Frontal cortex (tissue), 4 donors: ENCODE results near the gene APOL2. TPM values are rescaled to one million over a fixed set of nuclear protein-coding genes. Genes with fewer than 3 reads are reported as not detected.
"Not testable (repeated sequence)": the region's sequence is repeated elsewhere in the genome, so short reads cannot be mapped to it uniquely, and the experiment has no call there.

Experiments used
- DNase-seq, 2 donors: peaks; one replicate each; pipeline ENCODE4 v3.0.0; 2012; ENCODE audit warnings: low spot score in 2 of 2
- FAIRE-seq: peaks from 2 replicates; lab custom pipeline; 2012; peaks lifted over from hg19 to GRCh38; lab: Jason Lieb, UNC
- total RNA-seq: library from RNA; depleted of rRNA; stranded (reverse); fragments of >200 nt; gene quantifications from one replicate; pipeline ENCODE4 v1.2.3, GENCODE V29; 2014
- donor health status: control.
- donor health status: control.
- donor health status: control.

APOL2 gene
- total RNA-seq, 1 donor from 2014 or later = 5.3 TPM

- no peak for DNase-seq
- no peak for FAIRE-seq
These were observed 13.1 kb downstream of the APOL2 start for GRCh38 chr22:36226189-36226588.

GRCh38 chr22:36225333-36225922 lies 13.9 kb downstream of the APOL2 start:
- DNase-seq (no peak), FAIRE-seq (no peak)

GRCh38 chr22:36224245-36224644 lies 15.1 kb downstream of the APOL2 start:
- DNase-seq = no peak
- no peak for FAIRE-seq

- DNase-seq (no peak), FAIRE-seq (no peak)
These were observed 15.8 kb downstream of the APOL2 start for GRCh38 chr22:36223504-36223903.

- DNase-seq = no peak
These were observed 16.4 kb downstream of the APOL2 start for GRCh38 chr22:36222887-36223450.

GRCh38 chr22:36221799-36222751 lies 17.3 kb downstream of the APOL2 start:
- FAIRE-seq = no peak
- no peak for DNase-seq

More at GRCh38 chr22:36222887-36223450, 16.4 kb downstream of the APOL2 start:
- FAIRE-seq = no peak

- DNase-seq (no peak), FAIRE-seq (no peak)
These were observed 18.8 kb downstream of the APOL2 start for GRCh38 chr22:36220451-36220921.

- no peak for DNase-seq
- no peak for FAIRE-seq
These were observed 20.6 kb downstream of the APOL2 start for GRCh38 chr22:36218648-36219193.

GRCh38 chr22:36215981-36216380 lies 23.3 kb downstream of the APOL2 start:
- DNase-seq (no peak), FAIRE-seq (no peak)

- FAIRE-seq (no peak), DNase-seq (no peak)
These were observed 25.7 kb downstream of the APOL2 start for GRCh38 chr22:36213586-36213985.

- no peak for DNase-seq
- FAIRE-seq = no peak
These were observed 26.4 kb downstream of the APOL2 start for GRCh38 chr22:36212901-36213300.

- DNase-seq (no peak), FAIRE-seq (no peak)
These were observed 28.0 kb downstream of the APOL2 start for GRCh38 chr22:36211237-36211861.

GRCh38 chr22:36210224-36210623 lies 29.1 kb downstream of the APOL2 start:
- DNase-seq (no peak), FAIRE-seq (no peak)

GRCh38 chr22:36209488-36209908 lies 29.8 kb downstream of the APOL2 start:
- not testable (repeated sequence) for FAIRE-seq, DNase-seq

GRCh38 chr22:36208914-36209313 lies 30.4 kb downstream of the APOL2 start:
- DNase-seq (no peak), FAIRE-seq (no peak)

- FAIRE-seq = no peak
These were observed 31.1 kb downstream of the APOL2 start for GRCh38 chr22:36208162-36208765.

GRCh38 chr22:36206255-36206654 lies 33.1 kb downstream of the APOL2 start:
- FAIRE-seq (no peak), DNase-seq (no peak)

More at GRCh38 chr22:36208162-36208765, 31.1 kb downstream of the APOL2 start:
- DNase-seq = no peak

GRCh38 chr22:36205573-36205972 lies 33.8 kb downstream of the APOL2 start:
- DNase-seq, FAIRE-seq: not testable (repeated sequence)

- FAIRE-seq (no peak), DNase-seq (no peak)
These were observed 34.7 kb downstream of the APOL2 start for GRCh38 chr22:36204632-36205015.
